ENCODE results near the gene ZFP91. TPM values are rescaled to one million over a fixed set of nuclear protein-coding genes. Genes with fewer than 3 reads are reported as not detected.

The ZFP91 gene
- total and polyA plus RNA-seq, 2 of the 13 experiments (the other 11 are each of a cell fraction or from before 2014, with no cell fraction given): 13.5 to 38.6 TPM

GRCh38 chr11:58549644-58550043 lies 29.2 kb upstream of the ZFP91 start:
- Histone ChIP-seq H3K4me1 (ENCODE audit: insufficient read depth, low read length) (no peaks in the 10 kb centered on the region), H2AFZ (ENCODE audit: low read length) (no peak overlapping the region), H3K4me3 (replicated peaks in 1 of 3; ENCODE audit: insufficient read depth in 1 of 3, low read depth in 2 of 3, low read length in 3 of 3) (no peak overlapping the region), H3K27me3 (ENCODE audit: control insufficient read depth in 1 of 2, insufficient read depth in 2 of 2, low read length in 2 of 2) (no peaks in the 10 kb centered on the region), H3K36me3 (replicated peaks in 1 of 2; ENCODE audit: control insufficient read depth in 1 of 2, insufficient read depth in 2 of 2, low read length in 2 of 2) (peaks cover 0 to 2% of the 10 kb centered on the region in 2 experiments; a peak in 1 of 5 replicates), H3K9me3 (ENCODE audit: low read length) (no peaks in the 10 kb centered on the region), H3K4me2 (ENCODE audit: low read depth, low read length) (no peak overlapping the region), H4K20me1 (ENCODE audit: insufficient read depth, low read length) (no peaks in the 10 kb centered on the region), H3K79me2 (ENCODE audit: insufficient read depth, low read length) (no peaks in the 10 kb centered on the region), H3K27ac (ENCODE audit: extremely low read length, insufficient read depth, low read length) (no peak overlapping the region), H3K9ac (ENCODE audit: insufficient read depth, low read depth, low read length) (no peak overlapping the region)
- ChIA-PET CTCF (ENCODE audit: low intra/inter-chr PET ratio, low total read pairs) (no interaction called here), POLR2A (no interaction called here)
- no peak for TF ChIP-seq ZNF431 (CRISPR knock-in tag; IDR thresholded peaks at IDR 0.05; ENCODE audit: borderline replicate concordance, low read depth)
- TF ChIP-seq ARNT (IDR thresholded peaks at IDR 0.05): no peak
- no peak for TF ChIP-seq ZNF75D (CRISPR knock-in tag; IDR thresholded peaks at IDR 0.05; ENCODE audit: borderline replicate concordance)
- no peak for TF ChIP-seq ZNF775 (CRISPR knock-in tag; IDR thresholded peaks at IDR 0.05; ENCODE audit: borderline replicate concordance)
- no peak for TF ChIP-seq TCF12 (IDR thresholded peaks at IDR 0.05)
- TF ChIP-seq TCF12 (CRISPR knock-in tag; IDR thresholded peaks at IDR 0.05): no peak
- in situ Hi-C loops (cut with HindIII; ENCODE audit: extremely low pct_ligation_motif_present, low pct_unique_long_range_greater_than_20kb) (loop anchor here (25.0 kb wide), 1 partner anchor 238 kb away; no protein-coding TSS in a partner anchor), intact Hi-C loops (cut with micrococcal nuclease; ENCODE audit: unreplicated experiment) (no loop called here)
- BruUV-seq (replicated peaks): no TSS peak
- ATAC-seq (no peak), DNase-seq (ENCODE audit: low spot score) (no peak), FAIRE-seq (no peak)
- 88% methylated on average over 7 of the region's 7 CpGs for WGBS (ENCODE audit: low lambda C conversion rate)

GRCh38 chr11:58560842-58561241 lies 18.0 kb upstream of the ZFP91 start:
- H2AFZ ChIP-seq (ENCODE audit: low read length): no peak overlapping the region
- no TSS peak for BruUV-seq (replicated peaks)
- intact Hi-C loops (cut with micrococcal nuclease; ENCODE audit: unreplicated experiment): no loop called here
- H3K79me2 ChIP-seq (ENCODE audit: insufficient read depth, low read length): no peaks in the 10 kb centered on the region
- DNase-seq (ENCODE audit: low spot score) (no peak), ATAC-seq (no peak), FAIRE-seq (no peak)
- POLR2A ChIA-PET: interaction anchor here (3.2 kb wide), 1 partner anchor 16 kb away, joined by 18 read pairs; the partner anchor contains the start of gene LPXN
- 32% methylated on average over 2 of the region's 2 CpGs for WGBS (ENCODE audit: low lambda C conversion rate)
- no peak overlapping the region for H3K9ac ChIP-seq (ENCODE audit: insufficient read depth, low read depth, low read length)
- CTCF ChIA-PET (ENCODE audit: low intra/inter-chr PET ratio, low total read pairs): no interaction called here
- H3K4me2 ChIP-seq (ENCODE audit: low read depth, low read length): peak overlapping the region; percentile 56
- H3K36me3 ChIP-seq (replicated peaks in 1 of 2; ENCODE audit: control insufficient read depth in 1 of 2, insufficient read depth in 2 of 2, low read length in 2 of 2): no peaks in the 10 kb centered on the region
- H3K27me3 ChIP-seq (ENCODE audit: control insufficient read depth in 1 of 2, insufficient read depth in 2 of 2, low read length in 2 of 2): no peaks in the 10 kb centered on the region
- H3K9me3 ChIP-seq (ENCODE audit: low read length): no peaks in the 10 kb centered on the region
- peak overlapping the region; percentile 66 for H3K27ac ChIP-seq (ENCODE audit: extremely low read length, insufficient read depth, low read length)
- no peaks in the 10 kb centered on the region for H4K20me1 ChIP-seq (ENCODE audit: insufficient read depth, low read length)
- in situ Hi-C loops (cut with HindIII; ENCODE audit: extremely low pct_ligation_motif_present, low pct_unique_long_range_greater_than_20kb): loop anchor here (10.0 kb wide), 1 partner anchor 64 kb away; the partner anchor contains the start of gene CNTF
- TF ChIP-seq SMC3 (IDR thresholded peaks at IDR 0.05; ENCODE audit: low read length) (no peak), ZNF329 (CRISPR knock-in tag; IDR thresholded peaks at IDR 0.05; ENCODE audit: low read depth) (no peak), KLF6 (CRISPR knock-in tag; IDR thresholded peaks at IDR 0.05) (no peak)
- H3K4me3 ChIP-seq (replicated peaks in 1 of 3; ENCODE audit: insufficient read depth in 1 of 3, low read depth in 2 of 3, low read length in 3 of 3): no peak overlapping the region
- H3K4me1 ChIP-seq (ENCODE audit: insufficient read depth, low read length): peaks cover 32% of the 10 kb centered on the region
